RCC 7860 (cell line): ENCODE data around the gene BRAT1.

ENCODE experiments used
- DNase-seq: peaks from one replicate; pipeline ENCODE4 v3.0.0-alpha.2; 2015; ENCODE audit warnings: low spot score
- FAIRE-seq: peaks from 2 replicates; lab custom pipeline; 2012; peaks lifted over from hg19 to GRCh38; lab: Jason Lieb, UNC

Gene BRAT1

GRCh38 chr7:2514473-2515423, 40.6 kb downstream of the BRAT1 start:
- DNase-seq (no peak), FAIRE-seq (no peak)

GRCh38 chr7:2513702-2514101, 41.6 kb downstream of the BRAT1 start:
- DNase-seq (no peak), FAIRE-seq (no peak)

GRCh38 chr7:2512713-2513112, 42.6 kb downstream of the BRAT1 start:
- FAIRE-seq (no peak), DNase-seq (no peak)

- FAIRE-seq = no peak
These were observed 43.1 kb downstream of the BRAT1 start for GRCh38 chr7:2512179-2512661.

GRCh38 chr7:2511769-2512168, 43.6 kb downstream of the BRAT1 start:
- DNase-seq (no peak), FAIRE-seq (no peak)

More at GRCh38 chr7:2512179-2512661, 43.1 kb downstream of the BRAT1 start:
- no peak for DNase-seq

GRCh38 chr7:2510909-2511768, 44.2 kb downstream of the BRAT1 start:
- DNase-seq (peak; percentile 75), FAIRE-seq (peak; percentile 30)

GRCh38 chr7:2510130-2510776, 45.1 kb downstream of the BRAT1 start:
- FAIRE-seq = no peak
- no peak for DNase-seq

GRCh38 chr7:2509298-2509906, 45.9 kb downstream of the BRAT1 start:
- FAIRE-seq (no peak), DNase-seq (no peak)

- DNase-seq (peak; percentile 88), FAIRE-seq (peak; percentile 95)
These were observed 46.8 kb downstream of the BRAT1 start for GRCh38 chr7:2508327-2509215.

- FAIRE-seq = no peak
- DNase-seq = no peak
These were observed 47.4 kb downstream of the BRAT1 start for GRCh38 chr7:2507917-2508306.

- DNase-seq (no peak), FAIRE-seq (no peak)
These were observed 48.0 kb downstream of the BRAT1 start for GRCh38 chr7:2507208-2507916.

GRCh38 chr7:2505401-2505800, 49.9 kb downstream of the BRAT1 start:
- no peak for DNase-seq
- FAIRE-seq = no peak

GRCh38 chr7:2504889-2505375, 50.4 kb downstream of the BRAT1 start:
- DNase-seq = no peak
- no peak for FAIRE-seq

- no peak for DNase-seq
- FAIRE-seq = no peak
These were observed 51.0 kb downstream of the BRAT1 start for GRCh38 chr7:2504128-2504888.

- DNase-seq (no peak), FAIRE-seq (no peak)
These were observed 52.0 kb downstream of the BRAT1 start for GRCh38 chr7:2503056-2503941.

GRCh38 chr7:2502647-2502966, 52.7 kb downstream of the BRAT1 start:
- FAIRE-seq = no peak

GRCh38 chr7:2501947-2502646, 53.2 kb downstream of the BRAT1 start:
- DNase-seq (no peak), FAIRE-seq (no peak)

More at GRCh38 chr7:2502647-2502966, 52.7 kb downstream of the BRAT1 start:
- no peak for DNase-seq
